ENCODE data around the gene GNA15. TPM values are rescaled to one million over a fixed set of nuclear protein-coding genes. Genes with fewer than 3 reads are reported as not detected.
A peak's percentile ranks its signal among the peaks of the same experiment; 100 is the strongest.

The GNA15 gene
- total RNA-seq, 4 donors from 2014 or later = 3.8 to 22.5 (median 7.8) TPM

DNA sequence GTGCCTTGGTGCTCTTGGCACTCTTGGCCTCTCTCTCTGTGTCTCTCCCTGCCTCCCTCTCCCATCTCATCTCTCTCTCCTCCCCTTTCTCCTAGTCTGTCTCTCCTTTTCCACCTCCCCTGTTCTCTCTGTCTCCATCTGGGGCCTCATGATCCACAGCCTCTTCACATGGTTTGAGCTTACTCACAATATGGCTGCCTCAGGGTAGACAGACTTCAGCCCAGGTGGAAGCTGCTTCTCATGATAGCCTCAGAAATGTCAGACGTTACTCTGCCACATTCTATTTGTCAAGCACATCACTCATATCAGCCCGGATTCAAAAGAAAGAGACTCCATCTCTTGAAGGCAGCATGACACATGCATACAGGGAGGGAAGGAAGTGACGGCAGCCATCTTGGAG is 24.4 kb downstream of the GNA15 start:
- Histone ChIP-seq H3K4me1 (peaks cover 0 to 4% (median under 1%) of the 10 kb centered on the region in 4 donors), H3K9me3 (no peaks in the 10 kb centered on the region), H3K4me3 (no peak overlapping the region), H3K27me3 (no peaks in the 10 kb centered on the region), H3K27ac (no peak overlapping the region), H3K36me3 (no peaks in the 10 kb centered on the region)
- 65 to 67% methylated on average over 3 of the region's 3 CpGs for WGBS, 2 donors
- DNase-seq (ENCODE audit: low spot score in 2 of 2) = no peak
- TF ChIP-seq, protein P1, sequence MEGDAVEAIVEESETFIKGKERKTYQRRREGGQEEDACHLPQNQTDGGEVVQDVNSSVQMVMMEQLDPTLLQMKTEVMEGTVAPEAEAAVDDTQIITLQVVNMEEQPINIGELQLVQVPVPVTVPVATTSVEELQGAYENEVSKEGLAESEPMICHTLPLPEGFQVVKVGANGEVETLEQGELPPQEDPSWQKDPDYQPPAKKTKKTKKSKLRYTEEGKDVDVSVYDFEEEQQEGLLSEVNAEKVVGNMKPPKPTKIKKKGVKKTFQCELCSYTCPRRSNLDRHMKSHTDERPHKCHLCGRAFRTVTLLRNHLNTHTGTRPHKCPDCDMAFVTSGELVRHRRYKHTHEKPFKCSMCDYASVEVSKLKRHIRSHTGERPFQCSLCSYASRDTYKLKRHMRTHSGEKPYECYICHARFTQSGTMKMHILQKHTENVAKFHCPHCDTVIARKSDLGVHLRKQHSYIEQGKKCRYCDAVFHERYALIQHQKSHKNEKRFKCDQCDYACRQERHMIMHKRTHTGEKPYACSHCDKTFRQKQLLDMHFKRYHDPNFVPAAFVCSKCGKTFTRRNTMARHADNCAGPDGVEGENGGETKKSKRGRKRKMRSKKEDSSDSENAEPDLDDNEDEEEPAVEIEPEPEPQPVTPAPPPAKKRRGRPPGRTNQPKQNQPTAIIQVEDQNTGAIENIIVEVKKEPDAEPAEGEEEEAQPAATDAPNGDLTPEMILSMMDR (IDR thresholded peaks at IDR 0.05) = no peak
- TF ChIP-seq EP300 (IDR thresholded peaks at IDR 0.05) (no peak), POLR2A (IDR thresholded peaks at IDR 0.05) (no peak)

DNA sequence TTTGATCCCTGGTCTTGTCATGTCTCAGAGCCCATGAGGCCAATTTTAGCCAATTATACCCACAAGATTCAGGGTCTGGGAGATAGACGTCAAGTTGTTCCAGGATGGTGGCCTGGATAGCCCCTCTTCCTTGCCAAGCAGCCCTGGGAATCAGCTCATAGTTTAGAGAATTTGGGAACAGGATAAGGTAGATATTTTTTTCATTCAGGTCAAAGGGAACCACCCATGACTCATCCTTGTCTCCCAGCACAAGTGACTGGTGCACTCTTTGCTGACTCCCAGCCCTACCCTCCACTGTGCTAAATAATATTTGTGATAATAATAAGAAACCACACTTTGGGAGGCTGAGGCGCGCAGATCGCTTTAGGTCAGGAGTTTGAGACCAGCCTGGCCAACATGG is 25.6 kb downstream of the GNA15 start:
- Histone ChIP-seq H3K9me3 (no peaks in the 10 kb centered on the region), H3K4me3 (no peak overlapping the region), H3K4me1 (peaks cover 0 to 4% (median 0%) of the 10 kb centered on the region in 4 donors), H3K27ac (no peak overlapping the region), H3K36me3 (no peaks in the 10 kb centered on the region), H3K27me3 (no peaks in the 10 kb centered on the region)
- WGBS, 2 donors = 89 to 92% methylated on average over 4 of the region's 4 CpGs
- TF ChIP-seq, protein P1 (IDR thresholded peaks at IDR 0.05) = no peak
- no peak for TF ChIP-seq POLR2A (IDR thresholded peaks at IDR 0.05)
- no peak for TF ChIP-seq EP300 (IDR thresholded peaks at IDR 0.05)
- no peak for DNase-seq (ENCODE audit: low spot score in 2 of 2)

DNA sequence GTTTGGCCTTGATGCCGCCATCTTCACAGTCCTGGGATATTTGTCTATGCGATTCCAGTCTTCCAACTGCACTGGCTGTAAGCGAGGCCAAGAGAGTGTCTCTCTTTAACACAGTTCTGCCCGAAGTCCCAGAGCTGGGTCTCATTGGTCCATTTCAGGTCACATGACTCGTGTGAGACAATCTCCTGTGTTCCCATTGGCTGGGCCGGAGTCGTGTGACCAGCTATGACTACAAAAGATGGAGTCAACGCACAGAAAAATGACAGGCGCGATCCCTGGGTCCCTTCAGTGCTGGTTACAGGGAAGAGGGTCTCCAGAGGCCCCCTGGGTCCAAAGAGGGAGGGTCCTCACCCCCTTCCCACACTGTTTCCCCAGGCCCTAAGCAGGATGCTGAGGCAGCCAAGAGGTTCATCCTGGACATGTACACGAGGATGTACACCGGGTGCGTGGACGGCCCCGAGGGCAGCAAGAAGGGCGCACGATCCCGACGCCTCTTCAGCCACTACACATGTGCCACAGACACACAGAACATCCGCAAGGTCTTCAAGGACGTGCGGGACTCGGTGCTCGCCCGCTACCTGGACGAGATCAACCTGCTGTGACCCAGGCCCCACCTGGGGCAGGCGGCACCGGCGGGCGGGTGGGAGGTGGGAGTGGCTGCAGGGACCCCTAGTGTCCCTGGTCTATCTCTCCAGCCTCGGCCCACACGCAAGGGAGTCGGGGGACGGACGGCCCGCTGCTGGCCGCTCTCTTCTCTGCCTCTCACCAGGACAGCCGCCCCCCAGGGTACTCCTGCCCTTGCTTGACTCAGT is 26.8 kb downstream of the GNA15 start:
- Histone ChIP-seq H3K4me1 (peaks cover 0 to 4% (median 0%) of the 10 kb centered on the region in 4 donors), H3K36me3 (no peaks in the 10 kb centered on the region), H3K27me3 (no peaks in the 10 kb centered on the region), H3K9me3 (no peaks in the 10 kb centered on the region), H3K4me3 (no peak overlapping the region), H3K27ac (no peak overlapping the region)
- WGBS, 2 donors = 67 to 80% methylated on average over 24 to 25 of the region's 38 CpGs
- no peak for DNase-seq (ENCODE audit: low spot score in 2 of 2)
- TF ChIP-seq, protein P1 (IDR thresholded peaks at IDR 0.05) = no peak
- TF ChIP-seq EP300 (IDR thresholded peaks at IDR 0.05) (no peak), POLR2A (IDR thresholded peaks at IDR 0.05) (no peak)

DNA sequence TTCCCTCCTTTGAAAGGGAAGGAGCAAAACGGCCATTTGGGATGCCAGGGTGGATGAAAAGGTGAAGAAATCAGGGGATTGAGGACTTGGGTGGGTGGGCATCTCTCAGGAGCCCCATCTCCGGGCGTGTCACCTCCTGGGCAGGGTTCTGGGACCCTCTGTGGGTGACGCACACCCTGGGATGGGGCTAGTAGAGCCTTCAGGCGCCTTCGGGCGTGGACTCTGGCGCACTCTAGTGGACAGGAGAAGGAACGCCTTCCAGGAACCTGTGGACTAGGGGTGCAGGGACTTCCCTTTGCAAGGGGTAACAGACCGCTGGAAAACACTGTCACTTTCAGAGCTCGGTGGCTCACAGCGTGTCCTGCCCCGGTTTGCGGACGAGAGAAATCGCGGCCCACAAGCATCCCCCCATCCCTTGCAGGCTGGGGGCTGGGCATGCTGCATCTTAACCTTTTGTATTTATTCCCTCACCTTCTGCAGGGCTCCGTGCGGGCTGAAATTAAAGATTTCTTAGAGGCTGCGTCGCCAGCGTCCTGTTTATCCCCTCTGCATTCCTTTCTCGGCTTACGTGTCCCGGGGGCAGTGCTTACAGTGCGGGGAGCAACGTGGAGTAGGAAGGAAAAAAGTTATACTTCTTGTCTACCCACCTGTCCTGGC is 27.5 kb downstream of the GNA15 start:
- peaks cover 0 to 4% (median 0%) of the 10 kb centered on the region in 4 donors for H3K4me1 ChIP-seq
- H3K27me3 ChIP-seq = no peaks in the 10 kb centered on the region
- peak in 1 of 2 donors; percentile 32 for DNase-seq (ENCODE audit: low spot score in 2 of 2)
- H3K4me3 ChIP-seq = no peak overlapping the region
- H3K9me3 ChIP-seq = no peaks in the 10 kb centered on the region
- H3K36me3 ChIP-seq = no peaks in the 10 kb centered on the region
- TF ChIP-seq, protein P1 (IDR thresholded peaks at IDR 0.05) = peak; percentile 81 to 90 (median 88)
- TF ChIP-seq POLR2A (IDR thresholded peaks at IDR 0.05) (no peak), EP300 (IDR thresholded peaks at IDR 0.05) (no peak)
- WGBS, 2 donors = 5 to 16% methylated on average over 27 of the region's 27 CpGs
- no peak overlapping the region for H3K27ac ChIP-seq

DNA sequence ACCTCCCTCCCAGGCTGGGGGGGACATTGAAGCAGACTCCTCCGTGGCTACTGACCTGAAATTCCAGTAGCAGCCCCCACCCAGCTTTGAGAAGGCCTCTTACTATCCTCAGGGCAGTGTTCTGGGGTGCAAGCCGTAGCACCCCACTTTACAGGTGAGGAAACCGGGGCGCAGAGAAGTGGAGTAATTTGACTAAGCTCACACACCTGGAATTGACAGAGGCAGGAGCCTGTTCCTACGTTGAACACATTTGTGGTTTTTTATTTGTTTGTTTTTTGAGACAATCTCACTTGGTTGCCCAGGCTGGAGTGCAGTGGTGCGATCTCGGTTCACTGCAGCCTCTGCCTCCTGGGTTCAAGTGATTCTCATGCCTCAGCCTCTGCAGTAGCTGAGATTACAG is 28.1 kb downstream of the GNA15 start:
- Histone ChIP-seq H3K36me3 (no peaks in the 10 kb centered on the region), H3K4me3 (no peak overlapping the region), H3K27ac (no peak overlapping the region), H3K9me3 (no peaks in the 10 kb centered on the region), H3K27me3 (no peaks in the 10 kb centered on the region), H3K4me1 (peaks cover 0 to 4% (median 0%) of the 10 kb centered on the region in 4 donors)
- no peak for DNase-seq (ENCODE audit: low spot score in 2 of 2)
- no peak for TF ChIP-seq EP300 (IDR thresholded peaks at IDR 0.05)
- TF ChIP-seq POLR2A (IDR thresholded peaks at IDR 0.05) = no peak
- TF ChIP-seq, protein P1 (IDR thresholded peaks at IDR 0.05) = no peak
- 70 to 76% methylated on average over 6 to 7 of the region's 7 CpGs for WGBS, 2 donors

All from tibial nerve (tissue), 4 donors.